Fibroblast of skin of back (primary cell): ENCODE results near the gene HYI.

ENCODE experiments used
- DNase-seq: peaks from one replicate; pipeline ENCODE4 v3.0.0-alpha.2; 2013

The HYI gene

DNA sequence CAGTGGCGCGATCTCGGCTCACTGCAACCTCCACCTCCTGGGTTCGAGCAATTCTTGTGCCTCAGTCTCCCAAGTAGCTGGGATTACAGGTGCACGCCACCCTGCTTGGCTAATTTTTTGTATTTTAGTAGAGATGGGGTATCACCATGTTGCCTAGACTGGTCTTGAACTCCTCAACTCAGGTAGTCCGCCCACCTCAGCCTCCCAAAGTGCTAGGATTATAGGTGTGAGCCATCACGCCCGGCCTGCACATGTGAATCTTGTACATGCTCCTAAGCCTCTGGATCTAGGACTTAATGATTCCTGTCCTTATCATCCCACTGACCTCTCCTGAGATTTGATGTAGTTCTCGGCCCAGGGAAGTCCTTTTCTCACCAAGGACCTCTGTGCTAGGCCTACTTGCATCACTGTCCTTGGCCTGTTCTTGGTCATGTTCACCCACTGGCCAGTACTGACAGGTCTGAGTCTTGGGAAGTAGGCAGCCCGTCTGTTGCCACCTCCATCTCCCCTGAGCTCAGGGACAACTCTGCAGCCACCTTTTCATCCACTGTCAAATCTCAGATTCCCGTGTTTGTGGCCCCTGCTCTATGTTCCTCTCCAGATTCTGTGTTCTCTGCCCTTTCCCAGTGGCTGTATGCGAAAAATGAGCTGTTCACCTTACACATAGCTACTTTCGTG lies 9.4 kb downstream of the HYI start:
- no peak for DNase-seq

DNA sequence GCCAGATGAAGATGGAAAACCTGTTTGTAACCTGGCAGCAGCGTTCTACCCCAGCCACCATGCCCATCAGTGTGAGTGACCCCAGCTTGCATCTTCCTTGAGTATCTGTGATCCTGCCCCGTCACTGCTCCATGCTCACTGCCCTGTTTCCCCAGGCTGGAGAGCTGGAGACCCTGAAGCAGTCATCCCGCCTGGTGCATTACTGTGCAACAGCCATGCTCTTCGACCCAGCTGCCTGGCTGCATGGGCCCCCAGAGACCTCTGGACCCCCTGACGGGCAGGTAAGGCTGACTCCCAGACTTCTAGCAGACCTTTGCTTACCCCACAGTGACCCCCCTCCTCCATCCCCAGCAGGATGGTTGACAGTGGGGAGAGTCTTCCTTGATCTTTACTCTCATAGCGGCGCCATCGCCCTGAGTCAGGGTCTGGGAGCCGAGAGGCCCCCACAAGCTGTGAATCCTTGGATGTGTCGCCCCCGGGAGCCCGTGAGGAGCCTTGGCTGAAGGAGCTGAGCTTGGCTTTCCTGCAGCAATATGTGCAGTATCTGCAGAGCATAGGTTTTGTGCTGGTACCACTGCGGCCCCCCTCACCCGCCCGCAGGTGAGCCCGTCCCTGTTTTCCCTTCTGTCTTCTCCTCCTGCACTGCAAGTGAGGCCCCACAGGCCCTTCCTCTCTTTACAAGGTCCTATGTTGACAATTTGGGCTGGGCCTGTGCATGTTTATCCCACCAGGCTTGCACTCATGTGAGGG lies 10.4 kb downstream of the HYI start:
- no peak for DNase-seq

DNA sequence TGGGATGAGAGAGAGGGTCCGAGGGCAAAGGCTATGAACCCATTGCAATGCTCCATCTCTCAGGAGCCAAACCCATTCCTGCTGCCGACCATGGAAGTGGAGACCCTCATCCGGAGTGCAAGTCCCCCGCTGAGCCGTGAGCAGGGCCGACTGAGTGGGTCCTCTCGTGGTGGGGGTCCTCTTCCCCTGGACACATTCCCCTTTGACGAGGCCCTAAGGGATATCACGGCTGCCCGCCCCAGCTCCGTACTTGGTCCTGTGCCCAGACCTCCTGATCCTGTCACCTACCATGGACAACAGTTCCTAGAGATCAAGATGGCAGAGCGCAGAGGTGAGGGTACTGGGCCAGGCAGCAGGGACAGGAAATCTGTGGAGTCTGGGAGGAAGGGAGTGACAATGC lies 11.0 kb downstream of the HYI start:
- DNase-seq: no peak

DNA sequence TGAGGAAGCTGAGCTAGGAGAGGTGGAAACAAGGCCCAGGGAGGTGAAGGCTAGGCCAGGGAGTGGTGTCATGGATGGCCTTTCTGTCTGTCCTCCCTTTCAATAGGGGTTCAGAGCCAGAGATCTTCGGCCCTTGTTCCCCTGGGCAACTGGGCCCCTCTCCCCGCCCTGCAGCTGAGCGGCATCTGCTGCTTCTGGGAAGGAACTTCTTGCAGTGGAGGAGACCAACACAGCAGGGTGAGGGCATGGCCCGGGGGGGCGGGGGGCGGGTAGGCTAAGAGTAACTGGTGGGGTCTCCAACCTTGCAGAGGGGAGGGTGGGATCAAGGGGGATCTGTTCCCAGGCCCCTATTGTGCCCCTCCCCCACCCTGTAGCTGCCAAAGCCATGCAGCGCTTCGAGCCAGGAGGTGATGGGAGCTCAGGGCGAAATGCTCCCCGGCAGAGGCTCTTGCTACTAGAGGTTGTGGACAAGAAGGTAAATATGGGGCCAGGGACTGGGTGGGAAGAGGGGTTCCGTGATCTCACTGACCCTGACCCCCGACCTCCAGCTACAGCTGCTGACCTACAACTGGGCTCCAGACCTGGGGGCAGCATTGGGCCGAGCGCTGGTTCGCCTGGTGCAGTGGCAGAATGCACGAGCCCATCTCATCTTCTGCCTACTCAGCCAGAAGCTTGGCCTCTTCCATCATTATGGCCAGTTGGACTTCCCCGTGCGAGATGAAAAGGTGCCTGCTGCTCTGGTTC lies 11.7 kb downstream of the HYI start:
- DNase-seq: no peak

DNA sequence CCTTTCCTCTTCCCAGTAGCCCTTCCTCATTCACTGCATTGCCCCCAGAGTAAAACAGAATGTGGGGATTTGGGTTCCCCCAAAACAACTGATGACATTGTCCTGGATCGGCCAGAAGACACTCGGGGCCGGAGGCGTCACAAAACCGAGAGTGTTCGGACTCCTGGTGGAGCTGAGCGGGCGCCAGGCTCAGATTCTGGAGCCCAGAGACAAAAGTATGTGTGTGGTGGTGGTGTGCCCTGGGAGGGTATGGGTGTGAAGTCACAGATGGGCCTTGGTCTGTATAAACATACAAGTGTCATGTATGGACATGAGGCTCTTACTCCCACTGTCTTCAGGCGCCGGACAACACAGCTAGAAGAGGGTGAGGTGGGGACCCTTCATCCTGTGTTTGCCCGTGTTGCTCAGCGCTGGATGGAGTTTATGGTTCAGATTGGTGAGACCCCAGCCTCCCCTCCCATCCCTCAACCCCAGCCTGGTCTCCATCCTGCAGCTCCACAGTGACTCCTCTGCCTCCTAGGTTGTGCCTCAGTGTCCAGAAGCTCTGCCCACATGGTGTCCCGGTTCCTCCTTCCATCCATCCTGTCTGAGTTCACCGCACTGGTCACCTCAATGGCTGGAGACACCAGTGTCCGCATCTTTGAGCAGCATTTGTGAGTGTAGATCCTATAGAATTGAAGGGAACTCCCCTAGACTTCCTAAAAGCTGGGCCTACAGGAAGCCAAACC lies 12.4 kb downstream of the HYI start:
- DNase-seq: no peak

DNA sequence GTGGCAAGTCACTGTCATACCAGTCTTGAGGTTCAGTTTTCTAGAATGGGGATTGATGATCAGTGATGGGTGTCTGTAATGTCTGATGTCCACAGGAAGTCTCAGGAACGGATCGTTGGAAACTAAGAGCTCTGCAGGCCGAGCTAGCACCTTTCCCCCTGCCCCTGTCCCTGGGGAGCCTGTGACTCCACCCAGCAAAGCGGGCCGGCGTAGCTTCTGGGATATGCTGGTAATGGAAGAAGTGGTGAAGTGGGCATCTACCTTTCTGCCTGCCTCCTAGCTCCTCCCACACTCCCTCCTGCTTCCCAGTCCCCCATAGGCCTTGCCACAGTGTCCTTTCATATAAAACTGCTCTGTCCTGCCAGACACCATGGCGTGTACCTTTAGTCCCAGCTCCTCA lies 13.4 kb downstream of the HYI start:
- no peak for DNase-seq

DNA sequence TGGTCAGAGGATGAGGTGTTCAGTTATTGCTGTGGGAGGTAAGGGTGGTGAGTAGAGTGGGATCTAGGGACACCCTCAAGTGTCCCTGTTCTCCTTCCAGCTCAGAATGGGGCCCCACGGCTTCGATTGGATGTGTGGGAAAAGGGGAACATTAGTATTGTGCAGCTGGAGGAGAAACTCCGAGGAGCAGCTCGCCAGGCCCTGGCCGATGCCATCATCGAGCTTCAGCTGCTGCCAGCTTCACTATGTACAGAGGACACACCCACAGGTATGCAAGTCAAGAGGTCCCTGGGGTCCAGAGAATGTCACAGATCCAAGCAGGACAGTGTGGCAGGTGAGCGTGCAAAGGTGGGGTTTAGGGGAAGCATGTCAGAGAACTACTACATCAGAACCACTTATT lies 13.9 kb downstream of the HYI start:
- DNase-seq: no peak

DNA sequence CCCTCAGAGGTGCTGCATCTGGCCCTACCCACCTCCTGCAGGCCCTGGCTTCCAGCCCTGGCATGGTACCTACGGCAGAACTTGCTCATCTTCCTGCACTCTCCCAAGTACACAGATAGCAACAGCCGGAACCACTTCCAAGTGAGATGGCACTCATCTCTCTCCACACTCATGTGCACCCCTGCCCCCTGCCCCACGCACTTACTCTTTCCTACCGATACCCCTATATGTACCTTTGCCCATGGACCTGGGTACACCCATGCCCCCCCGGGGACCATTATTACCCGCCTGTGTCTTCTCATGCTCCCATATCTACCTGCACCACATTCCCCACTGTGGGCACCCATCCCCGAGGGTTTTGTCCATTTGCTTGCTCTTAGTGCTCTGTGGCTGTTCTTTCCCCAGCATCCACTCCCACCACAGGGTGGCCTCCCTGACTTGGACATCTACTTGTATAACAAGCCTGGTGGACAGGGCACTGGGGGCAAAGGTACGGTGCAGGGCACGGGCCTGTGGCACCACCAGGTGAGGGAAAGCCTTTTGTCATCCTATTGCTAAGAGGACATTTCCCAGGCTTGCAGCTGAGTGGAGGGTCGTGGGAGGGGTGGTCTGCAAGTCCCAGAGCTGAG lies 14.7 kb downstream of the HYI start:
- no peak for DNase-seq

DNA sequence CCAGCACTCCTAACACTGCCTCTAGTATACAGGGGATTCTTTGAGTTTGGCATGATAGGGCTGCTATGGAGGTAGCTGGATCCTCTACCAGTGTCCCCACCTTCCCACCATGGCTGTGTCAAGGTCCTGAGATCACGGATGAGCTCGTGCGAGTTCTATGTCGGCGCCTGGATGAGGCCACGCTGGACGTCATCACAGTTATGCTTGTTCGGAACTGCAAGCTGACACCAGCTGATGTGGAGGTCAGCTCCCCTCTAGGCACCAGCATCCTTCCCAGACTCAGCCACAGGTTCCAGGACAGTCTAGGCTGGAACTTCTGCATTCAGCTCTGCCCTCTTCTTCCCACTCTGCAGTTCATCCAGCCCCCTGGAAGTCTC lies 15.2 kb downstream of the HYI start:
- no peak for DNase-seq

DNA sequence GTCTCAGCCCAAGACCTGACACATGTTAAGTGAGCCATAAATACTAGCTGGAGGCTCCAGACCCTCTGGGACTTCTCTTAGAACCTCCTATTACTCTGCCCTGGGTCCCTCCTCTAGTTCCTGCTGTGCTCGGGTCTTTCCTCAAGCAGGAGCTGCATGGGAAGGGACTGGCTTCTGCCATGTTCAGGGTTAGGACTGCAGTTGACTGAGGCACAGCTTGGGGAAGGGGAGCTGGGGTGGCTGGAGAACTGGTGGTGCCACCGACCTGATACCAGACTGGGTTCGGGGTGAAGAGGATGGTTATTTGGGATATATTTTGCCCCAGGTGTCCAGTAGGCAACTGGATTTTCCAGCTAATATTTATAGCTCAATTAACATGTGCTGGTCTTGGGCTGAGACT lies 15.7 kb downstream of the HYI start:
- DNase-seq: no peak

DNA sequence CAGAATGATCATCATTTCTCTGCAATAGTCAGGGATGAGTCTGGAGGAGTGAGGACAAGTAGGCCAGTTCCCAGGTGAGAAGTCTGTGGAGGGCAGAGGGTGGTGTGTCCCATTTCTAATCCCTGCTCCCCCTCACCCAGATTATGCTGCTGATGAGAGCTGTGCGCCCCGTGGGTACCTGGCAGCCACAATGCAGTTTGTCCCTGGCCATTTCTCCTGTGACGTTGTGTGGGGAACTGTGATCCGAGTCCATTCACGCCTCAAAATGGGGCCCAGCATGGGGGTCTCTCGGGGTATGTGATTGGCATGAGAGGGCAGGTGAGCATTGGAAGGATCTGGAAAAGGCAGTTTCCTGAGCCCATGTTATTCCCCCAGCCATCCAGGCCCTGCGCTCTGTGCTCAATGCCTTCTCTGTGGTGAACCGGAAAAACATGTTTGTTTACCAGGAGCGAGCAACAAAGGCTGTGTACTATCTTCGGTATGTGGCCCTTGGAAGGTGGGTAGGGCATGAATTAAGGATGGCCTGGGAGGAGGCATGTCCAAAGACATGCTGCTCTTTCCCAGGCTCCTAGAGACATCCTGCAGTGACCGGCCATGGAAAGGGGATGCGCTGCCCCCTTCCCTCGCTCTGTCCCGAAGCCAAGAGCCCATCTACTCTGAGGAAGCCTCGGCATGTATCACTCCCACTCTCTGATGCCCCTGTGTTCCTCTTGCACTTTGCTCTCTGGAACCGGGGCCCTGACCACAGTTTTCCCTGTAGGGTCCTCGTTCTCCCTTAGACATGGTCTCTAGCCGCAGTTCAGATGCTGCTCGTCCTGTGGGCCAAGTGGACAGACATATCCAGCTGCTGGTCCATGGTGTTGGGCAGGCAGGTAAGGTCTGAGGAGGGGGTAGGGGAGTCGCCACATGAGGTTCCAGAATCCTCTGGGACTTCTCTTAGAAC lies 16.4 kb downstream of the HYI start:
- no peak for DNase-seq

DNA sequence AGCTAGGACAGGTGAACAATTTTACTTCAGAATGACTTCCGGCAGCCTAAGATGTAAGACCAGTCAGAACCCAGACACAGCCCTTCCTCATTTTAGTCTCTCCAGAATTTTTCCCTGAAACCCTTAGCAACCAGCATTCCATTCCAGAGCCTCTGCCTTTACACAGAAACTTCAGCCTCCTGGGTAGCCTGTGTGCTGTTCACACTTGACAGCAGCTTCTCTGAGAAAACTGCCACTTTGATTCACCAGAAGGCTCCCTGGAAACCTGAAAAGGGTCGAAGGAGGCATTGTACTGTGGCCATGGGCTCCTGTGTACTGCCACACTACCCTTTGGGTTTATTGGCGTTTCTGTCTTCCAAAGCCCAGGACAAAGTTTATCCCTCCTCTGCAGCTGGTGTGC lies 17.4 kb downstream of the HYI start:
- peak; percentile 26 for DNase-seq

DNA sequence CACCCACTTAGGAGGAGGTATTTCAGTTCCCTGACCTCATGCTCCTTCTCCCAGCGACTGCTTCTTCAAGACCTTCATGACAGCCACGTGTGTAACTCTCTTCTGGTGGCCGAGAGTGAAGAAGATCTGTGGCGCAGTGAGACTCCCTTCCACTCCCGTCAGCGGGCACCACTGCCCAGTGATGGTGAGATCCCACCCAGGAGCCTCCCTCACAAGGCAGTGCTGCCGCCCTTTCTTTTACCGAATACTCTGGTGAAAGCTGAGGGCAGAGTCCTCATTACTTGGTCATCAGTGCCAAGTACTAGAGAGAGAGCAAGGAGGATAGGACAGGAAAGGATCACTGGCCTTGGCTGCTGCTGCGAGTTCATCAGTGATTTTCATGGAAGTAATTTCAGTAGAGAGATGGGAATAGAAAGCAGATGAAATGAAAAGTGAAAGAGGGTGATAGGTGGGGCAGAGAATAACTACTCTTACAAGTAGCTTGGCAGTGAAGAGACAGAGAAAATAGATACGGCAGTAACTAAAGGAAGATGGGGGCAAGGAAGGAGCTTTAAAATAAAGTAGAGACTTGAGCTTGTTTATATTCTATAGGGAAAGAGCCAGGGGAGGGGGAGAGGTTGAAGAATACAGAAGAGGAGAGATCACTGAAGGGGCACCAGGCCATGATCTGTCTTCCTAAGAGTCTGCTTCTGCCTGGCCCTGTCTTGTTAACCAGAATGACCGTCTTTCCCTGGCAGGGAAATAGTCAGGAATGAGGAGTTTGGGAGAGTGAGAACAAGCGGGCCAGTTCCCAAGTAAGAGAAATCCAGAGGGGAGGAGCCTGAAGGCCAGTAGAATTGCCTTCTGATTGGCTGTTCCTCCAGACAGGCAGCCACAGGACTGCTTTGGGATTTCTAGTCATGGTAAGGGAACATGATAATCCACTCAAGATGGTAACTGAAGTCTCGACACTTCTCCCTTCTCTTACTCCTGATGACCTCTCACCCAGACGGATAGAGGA lies 18.3 kb downstream of the HYI start:
- DNase-seq: peak; percentile 57

DNA sequence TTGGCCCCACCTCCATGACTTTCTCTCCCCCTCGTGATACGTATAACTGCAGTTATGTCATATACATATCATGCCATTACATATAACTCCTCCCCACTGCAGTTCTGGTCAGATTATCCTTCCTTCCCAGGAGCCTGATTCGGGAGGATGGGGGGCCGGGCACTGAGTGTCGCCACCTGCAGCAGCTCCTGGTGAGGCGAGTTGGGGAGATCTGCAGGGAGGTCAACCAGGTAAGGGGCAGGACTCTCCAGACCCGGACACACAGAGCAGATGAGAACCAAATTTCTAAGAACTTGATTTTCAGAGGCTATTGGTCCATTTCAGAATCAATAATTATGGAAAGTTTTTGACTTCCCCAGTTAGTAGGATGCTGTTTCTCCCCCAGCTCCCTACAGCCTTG lies 19.5 kb downstream of the HYI start:
- no peak for DNase-seq

DNA sequence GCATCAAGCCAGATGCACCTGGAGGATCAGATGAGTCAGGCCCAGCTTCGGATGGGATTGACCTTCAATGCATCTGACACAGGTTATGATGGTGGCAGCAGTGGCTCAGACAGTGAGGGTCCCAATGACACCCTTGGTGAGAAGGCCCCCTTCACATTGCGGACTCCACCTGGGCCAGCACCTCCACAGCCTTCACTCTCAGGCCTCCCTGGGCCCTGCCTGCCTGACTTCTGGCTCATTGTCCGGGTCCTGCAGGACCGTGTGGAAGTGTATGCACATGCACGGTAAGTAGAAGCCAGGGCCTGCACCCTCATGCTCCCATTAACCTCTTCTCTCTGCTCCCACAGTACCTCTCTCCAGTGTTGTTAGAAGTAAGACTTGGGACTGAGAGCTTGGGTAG lies 20.8 kb downstream of the HYI start:
- no peak for DNase-seq

DNA sequence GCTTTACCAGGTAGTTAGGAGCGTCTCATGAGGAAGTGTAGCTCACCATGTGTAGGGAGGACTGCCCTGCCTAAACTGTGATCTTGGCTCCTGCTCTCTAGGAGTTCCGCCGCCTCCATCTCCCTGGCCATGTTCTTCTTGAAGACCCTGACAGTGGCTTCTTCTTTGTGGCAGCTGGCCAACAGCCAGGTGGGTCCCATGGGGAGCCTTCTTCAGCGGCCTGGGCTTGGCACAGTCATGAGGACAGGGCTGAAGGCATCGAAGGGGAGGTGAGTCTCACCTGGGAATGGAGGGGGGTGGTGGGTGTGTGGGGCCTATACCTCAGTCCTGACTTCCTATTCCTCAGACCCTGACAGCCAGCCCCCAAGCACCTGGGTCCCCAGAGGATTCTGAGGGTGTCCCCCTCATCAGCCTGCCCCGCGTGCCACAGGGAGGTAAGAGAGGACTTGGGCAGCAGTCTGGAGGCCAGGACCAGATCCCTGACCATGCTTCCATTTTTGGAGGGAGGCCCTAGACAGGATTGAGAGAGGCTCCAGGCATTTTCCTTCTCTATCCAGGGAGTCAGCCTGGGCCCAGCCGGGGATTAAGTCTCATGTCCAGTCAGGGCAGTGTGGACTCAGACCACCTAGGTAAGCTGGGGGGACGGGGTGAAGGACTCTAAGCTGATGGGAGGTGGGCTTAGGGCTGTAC lies 21.4 kb downstream of the HYI start:
- no peak for DNase-seq

DNA sequence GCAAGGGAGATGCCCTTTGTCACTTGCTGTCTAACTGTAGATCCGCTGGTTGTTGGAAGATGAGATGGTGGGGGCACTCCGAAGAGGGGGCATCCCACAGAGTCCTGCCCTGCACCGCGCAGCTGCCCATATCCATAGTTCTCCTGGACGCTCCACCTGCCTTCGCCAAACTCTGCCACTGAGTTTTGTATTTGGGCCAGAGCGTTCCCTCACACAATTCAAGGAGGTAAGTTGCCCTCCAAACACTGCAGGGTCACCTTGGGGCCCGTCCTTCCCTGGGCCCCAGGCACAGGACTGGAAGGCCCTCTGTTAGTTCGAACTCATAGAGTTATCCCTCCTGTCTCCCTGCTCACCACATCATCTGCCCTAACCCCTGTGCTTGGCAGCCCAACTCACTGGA lies 22.1 kb downstream of the HYI start:
- DNase-seq: no peak

DNA sequence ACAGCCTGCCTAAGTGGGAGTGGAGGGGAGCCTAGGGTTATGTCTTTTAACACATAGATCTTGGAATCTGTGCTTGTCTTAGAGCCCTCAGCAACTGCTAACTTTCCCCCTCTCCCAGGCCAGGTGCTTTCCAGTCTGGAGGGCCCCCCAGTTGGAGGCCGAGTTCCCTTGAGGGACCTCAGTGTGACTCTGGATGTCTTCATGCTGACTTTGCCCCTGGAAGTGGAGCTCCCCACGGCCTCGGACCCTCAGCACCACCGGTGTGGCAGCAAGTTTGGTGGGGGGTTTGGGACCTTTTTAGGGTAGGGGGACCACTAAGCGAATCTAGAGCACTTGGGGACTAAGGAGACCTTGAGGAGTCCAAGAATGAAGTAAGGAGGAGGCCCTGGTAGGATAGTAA lies 22.9 kb downstream of the HYI start:
- no peak for DNase-seq

DNA sequence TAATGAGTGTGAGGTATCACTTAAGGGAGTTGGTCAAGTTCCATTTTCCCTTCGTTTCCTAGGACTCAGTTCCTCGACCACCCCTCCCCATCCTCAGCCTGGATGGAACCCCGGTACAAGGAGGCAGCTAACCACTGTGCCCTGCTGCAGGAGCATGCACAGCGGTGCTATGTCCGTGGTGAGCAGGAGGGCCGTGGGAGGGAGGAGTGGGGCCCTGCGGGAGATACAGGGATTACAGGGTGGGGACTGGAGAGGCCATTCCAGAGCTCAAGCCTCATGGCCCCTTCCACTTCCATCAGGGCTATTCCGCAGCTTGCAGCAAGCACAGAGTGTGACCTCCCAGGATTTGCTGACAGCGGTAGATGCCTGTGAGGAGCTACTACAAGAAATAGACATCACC lies 25.8 kb downstream of the HYI start:
- DNase-seq: no peak

DNA sequence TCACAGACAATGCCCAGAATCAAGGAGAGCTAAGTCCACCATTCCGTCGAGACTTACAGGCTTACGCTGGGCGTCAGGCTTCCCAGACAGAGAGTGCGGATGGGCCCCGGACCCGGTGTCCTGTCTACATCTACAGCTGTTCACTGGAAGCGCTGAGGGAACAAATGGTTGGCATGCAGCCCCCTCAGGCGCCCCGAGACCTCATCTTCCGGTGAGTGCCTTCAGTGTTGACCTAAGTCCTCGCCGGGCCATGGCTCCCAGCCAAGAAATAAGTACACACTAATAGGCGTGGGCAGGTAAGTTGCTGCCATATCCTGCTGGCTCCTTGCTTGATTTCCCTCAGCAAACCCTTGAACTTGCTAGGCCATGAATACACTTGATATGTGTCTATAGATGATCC lies 26.2 kb downstream of the HYI start:
- DNase-seq: no peak
